ENCODE measurements around the gene F9. TPM values are rescaled to one million over a fixed set of nuclear protein-coding genes. Genes with fewer than 3 reads are reported as not detected.

Gene F9
- total RNA-seq, 1 donor from 2014 or later, result not detected

Other genes starting within 250 kb of the F9 start
- 0.05 TPM in 1 of 2 replicates, not detected in the other for gene MCF2, start 177.4 kb downstream of the F9 start, total RNA-seq

All from dermis blood vessel endothelial cell (primary cell).